HepG2 (cell line): ENCODE measurements around the gene YTHDF1. TPM values are rescaled to one million over a fixed set of nuclear protein-coding genes. Genes with fewer than 3 reads are reported as not detected.

ENCODE experiments used
- ATAC-seq: fragments of 200-7000 bp; cut with Tn5 transposase; 3 replicates; pipeline ENCODE4 v1.9.1; 2020; ENCODE audit warnings: mild to moderate bottlenecking, moderate library complexity
- BruUV-seq: library from RNA; stranded (reverse); fragments of 400-500 nt; replicated peaks from 2 replicates; lab custom pipeline; 2021; lab: Mats Ljungman, UMichigan
- CTCF ChIA-PET: fragments of 300-600 bp; formaldehyde crosslinking; extraction: SDS; loops from one replicate; lab custom pipeline; 2021; ENCODE audit warnings: low total read pairs, inconsistent platforms, low intra/inter-chr PET ratio; lab: Yijun Ruan, JAX
- POLR2A ChIA-PET: fragments of 350-600 bp; sonication (Branson Sonifier 250); formaldehyde crosslinking; loops from one replicate; lab custom pipeline; 2020; ENCODE audit warnings: antibody characterized with exemption, inconsistent platforms; lab: Yijun Ruan, JAX
- DNase-seq: peaks from one replicate; pipeline ENCODE4 v3.0.0-alpha.2; 2015; ENCODE audit warnings: low spot score
- FAIRE-seq: peaks from 3 replicates; lab custom pipeline; 2011; peaks lifted over from hg19 to GRCh38; lab: Jason Lieb, UNC
- H2AFZ ChIP-seq: one replicate; pipeline ENCODE4 v1.6.1; 2011; ENCODE audit warnings: low read length, inconsistent platforms
- H3K27ac ChIP-seq: fragments of 300-600 bp; 3 replicates; pipeline ENCODE4 v1.8.0; 2011; ENCODE audit warnings: mixed run types, mild to moderate bottlenecking, mixed read lengths, low read length, inconsistent platforms; ENCODE audit not compliant: insufficient read depth; ENCODE audit errors: extremely low read length
- H3K27me3 ChIP-seq, 2 experiments: fragments of 200-600 bp in 1 of 2; 2 replicates in 1 of 2; 3 replicates in 1 of 2; pipeline versions ENCODE4 v1.6.0 to v1.8.0; 2011; ENCODE audit warnings: low read length in 2 of 2, mild to moderate bottlenecking in 2 of 2, moderate library complexity in 2 of 2, inconsistent platforms in 1 of 2; ENCODE audit not compliant: insufficient read depth in 2 of 2, control insufficient read depth in 1 of 2
- H3K36me3 ChIP-seq, 2 experiments: fragments of 200-600 bp in 1 of 2; replicated peaks in 1 of 2; 2 replicates in 1 of 2; 3 replicates in 1 of 2; pipeline versions ENCODE4 v1.5.1 to v1.8.0; 2011; ENCODE audit warnings: low read length in 2 of 2, inconsistent platforms in 1 of 2; ENCODE audit not compliant: insufficient read depth in 2 of 2, control insufficient read depth in 1 of 2
- H3K4me1 ChIP-seq: 2 replicates; pipeline ENCODE4 v1.5.1; 2012; ENCODE audit warnings: low read length, inconsistent platforms; ENCODE audit not compliant: insufficient read depth
- H3K4me2 ChIP-seq: 2 replicates; pipeline ENCODE4 v1.6.0; 2011; ENCODE audit warnings: low read depth, low read length, inconsistent platforms
- H3K4me3 ChIP-seq, 3 experiments: fragments of 200-600 bp in 1 of 3; sonication (generic), shearing (Covaris generic) in 1 of 3; replicated peaks in 1 of 3; 2 replicates each; pipeline ENCODE4 v1.5.1; 2011 to 2016; ENCODE audit warnings: low read length in 3 of 3, inconsistent platforms in 2 of 3, low read depth in 2 of 3, mild to moderate bottlenecking in 2 of 3, control low read depth in 1 of 3, mixed read lengths in 1 of 3; ENCODE audit not compliant: insufficient read depth in 1 of 3
- H3K79me2 ChIP-seq: one replicate; pipeline ENCODE4 v1.6.1; 2011; ENCODE audit warnings: low read length, inconsistent platforms; ENCODE audit not compliant: insufficient read depth
- H3K9ac ChIP-seq: 2 replicates; pipeline ENCODE4 v1.6.0; 2011; ENCODE audit warnings: mild to moderate bottlenecking, low read depth, low read length, inconsistent platforms; ENCODE audit not compliant: insufficient read depth
- H3K9me3 ChIP-seq: 2 replicates; pipeline ENCODE4 v1.5.1; 2012; ENCODE audit warnings: mild to moderate bottlenecking, low read length
- H4K20me1 ChIP-seq: 2 replicates; pipeline ENCODE4 v1.6.0; 2011; ENCODE audit warnings: inconsistent platforms, mild to moderate bottlenecking, low read length, moderate library complexity; ENCODE audit not compliant: insufficient read depth
- HMG20A ChIP-seq: IDR thresholded peaks from 2 replicates; pipeline ENCODE4 v1.6.1; 2016; ENCODE audit warnings: borderline replicate concordance
- SMAD3 ChIP-seq: sonication (generic); formaldehyde crosslinking; IDR thresholded peaks from 2 replicates; pipeline ENCODE4 v1.4.0; 2020; ENCODE audit warnings: missing genetic modification reagents
- ZBTB38 ChIP-seq: sonication (generic); formaldehyde crosslinking; IDR thresholded peaks from 2 replicates; pipeline ENCODE4 v1.5.1; 2020; ENCODE audit warnings: mild to moderate bottlenecking, missing genetic modification reagents
- ZBTB7B ChIP-seq: sonication (generic); formaldehyde crosslinking; IDR thresholded peaks from 2 replicates; pipeline ENCODE4 v1.4.0; 2020; ENCODE audit warnings: missing genetic modification reagents
- WGBS: methylation state at CpG from one replicate; pipeline ENCODE4 v1.1.6; 2017; ENCODE audit warnings: low lambda C conversion rate; 5-methylcytosine and 5-hydroxymethylcytosine counted together
- in situ Hi-C: cut with HindIII; loops from 2 replicates; pipeline ENCODE4 v1.10.0; 2017; ENCODE audit warnings: low pct_unique_long_range_greater_than_20kb; ENCODE audit not compliant: extremely low pct_ligation_motif_present
- intact Hi-C: fragments of 100-400 bp; cut with micrococcal nuclease; formaldehyde crosslinking; loops from one replicate; pipeline ENCODE4 v1.10.0; 2022; ENCODE audit not compliant: unreplicated experiment
- polyA plus RNA-seq, 8 experiments: library from polyadenylated mRNA; depleted of rRNA in 3 of 8; stranded (reverse) in 7 of 8; unstranded in 1 of 8; fragments of >200 nt; fragmentation: Illumina TruSeq in 4 of 8; extraction: Trizol in 4 of 8; gene quantifications; 2 replicates each; pipeline versions ENCODE4 v1.2.1 to v1.2.3, GENCODE V29; 2011 to 2016; ENCODE audit warnings: low read depth in 4 of 8, missing spikeins in 1 of 8, mixed read lengths in 1 of 8; ENCODE audit not compliant: insufficient read depth in 1 of 8
- total RNA-seq, 5 experiments: library from RNA; depleted of rRNA; stranded (reverse); fragments of >200 nt; fragmentation: Illumina TruSeq; extraction: Trizol; gene quantifications; 2 replicates each; pipeline ENCODE4 v1.2.3, GENCODE V29; 2016; ENCODE audit warnings: low read depth in 1 of 5
- TF ChIP-seq, protein P1 (sequence below): sonication (generic); formaldehyde crosslinking; IDR thresholded peaks from 2 replicates; pipeline ENCODE4 v1.4.0; 2020; ENCODE audit warnings: mild to moderate bottlenecking, missing genetic modification reagents
- TF ChIP-seq, protein P2 (sequence below): sonication (generic); formaldehyde crosslinking; IDR thresholded peaks from 2 replicates; pipeline ENCODE4 v1.5.0; 2020; ENCODE audit warnings: mild to moderate bottlenecking, missing genetic modification reagents, moderate library complexity
- TF ChIP-seq, protein P3 (sequence below), 2 experiments: sonication (generic) in 1 of 2; formaldehyde crosslinking in 1 of 2; IDR thresholded peaks; 2 replicates each; pipeline versions ENCODE4 v1.5.1 to v1.6.1; 2011 to 2020; ENCODE audit warnings: borderline replicate concordance in 1 of 2, low read depth in 1 of 2, low read length in 1 of 2, mild to moderate bottlenecking in 1 of 2, missing genetic modification reagents in 1 of 2, moderate library complexity in 1 of 2
- TF ChIP-seq, protein P4 (sequence below): sonication (generic); formaldehyde crosslinking; IDR thresholded peaks from 2 replicates; pipeline ENCODE4 v1.5.0; 2020; ENCODE audit warnings: mild to moderate bottlenecking, missing genetic modification reagents

The YTHDF1 gene
- total and polyA plus RNA-seq, 2 of the 13 experiments (the other 11 are each of a cell fraction or from before 2014, with no cell fraction given), result 34.5 to 37.7 TPM

DNA sequence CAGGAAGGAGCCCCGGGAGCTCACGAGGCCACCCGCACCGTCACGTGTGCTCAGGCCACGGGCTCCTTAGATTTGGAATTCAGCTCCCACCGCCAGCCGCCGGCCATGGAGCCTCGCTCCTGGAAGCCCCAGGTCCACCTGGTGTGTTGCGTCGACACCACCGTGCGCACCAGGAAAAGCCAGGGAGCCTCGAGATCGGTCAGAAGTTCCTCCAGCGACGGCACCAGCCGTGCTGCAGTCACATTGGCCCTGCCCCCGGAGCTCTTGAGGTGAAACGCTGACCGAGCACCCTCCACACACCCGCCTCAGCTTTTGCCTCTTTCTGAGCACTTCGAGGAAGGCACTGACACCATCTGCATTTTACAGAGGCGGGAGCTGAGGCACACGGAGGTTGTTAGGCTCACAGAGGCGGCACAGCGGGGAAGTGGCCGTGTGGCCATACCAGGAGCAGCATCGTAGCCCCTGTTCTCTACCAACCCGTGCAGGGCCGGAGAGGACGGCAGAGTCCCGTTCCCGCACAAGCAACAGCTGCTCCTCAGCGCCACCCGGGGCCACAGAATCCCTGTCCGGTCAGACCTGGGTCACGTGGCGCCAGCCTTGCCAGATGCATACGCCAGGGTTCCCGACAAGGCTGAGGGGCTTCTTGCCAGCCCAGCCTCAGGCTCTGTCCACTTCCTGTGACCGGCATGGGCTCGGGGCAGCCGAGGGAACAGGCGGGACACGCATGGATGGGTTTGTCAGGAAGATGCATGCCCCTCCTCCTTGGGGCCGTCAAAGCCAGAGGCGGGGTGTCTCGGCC, 30.8 kb upstream of the YTHDF1 start:
- ATAC-seq (peak; percentile 6; the same call in 2 of the 3 replicates), DNase-seq (no peak), FAIRE-seq (no peak)
- Histone ChIP-seq H3K9me3 (no peaks in the 10 kb centered on the region), H3K9ac (no peak overlapping the region), H4K20me1 (no peaks in the 10 kb centered on the region; the same call in 1 of the 2 replicates), H3K36me3 (no peaks in the 10 kb centered on the region), H3K4me2 (no peak overlapping the region), H2AFZ (no peak overlapping the region), H3K79me2 (no peaks in the 10 kb centered on the region), H3K27ac (no peak overlapping the region), H3K27me3 (peaks cover 20 to 82% of the 10 kb centered on the region in 2 experiments), H3K4me1 (peaks cover 2% of the 10 kb centered on the region), H3K4me3 (no peak overlapping the region)
- intact Hi-C loops (loop anchor here (10.0 kb wide), 1 partner anchor 192 kb away; no protein-coding TSS in a partner anchor), in situ Hi-C loops (no loop called here)
- CTCF ChIA-PET, result no interaction called here
- POLR2A ChIA-PET, result interaction anchor here (0.9 kb wide), 1 partner anchor 26 kb away, joined by 3 read pairs; the partner anchor contains the start of gene ARFGAP1
- TF ChIP-seq HMG20A (CRISPR knock-in tag) (no peak), ZBTB38 (CRISPR knock-in tag) (peak; percentile 39; the same call in 1 of the 2 replicates), SMAD3 (CRISPR knock-in tag) (no peak), ZBTB7B (no peak)
- TF ChIP-seq, protein P1, sequence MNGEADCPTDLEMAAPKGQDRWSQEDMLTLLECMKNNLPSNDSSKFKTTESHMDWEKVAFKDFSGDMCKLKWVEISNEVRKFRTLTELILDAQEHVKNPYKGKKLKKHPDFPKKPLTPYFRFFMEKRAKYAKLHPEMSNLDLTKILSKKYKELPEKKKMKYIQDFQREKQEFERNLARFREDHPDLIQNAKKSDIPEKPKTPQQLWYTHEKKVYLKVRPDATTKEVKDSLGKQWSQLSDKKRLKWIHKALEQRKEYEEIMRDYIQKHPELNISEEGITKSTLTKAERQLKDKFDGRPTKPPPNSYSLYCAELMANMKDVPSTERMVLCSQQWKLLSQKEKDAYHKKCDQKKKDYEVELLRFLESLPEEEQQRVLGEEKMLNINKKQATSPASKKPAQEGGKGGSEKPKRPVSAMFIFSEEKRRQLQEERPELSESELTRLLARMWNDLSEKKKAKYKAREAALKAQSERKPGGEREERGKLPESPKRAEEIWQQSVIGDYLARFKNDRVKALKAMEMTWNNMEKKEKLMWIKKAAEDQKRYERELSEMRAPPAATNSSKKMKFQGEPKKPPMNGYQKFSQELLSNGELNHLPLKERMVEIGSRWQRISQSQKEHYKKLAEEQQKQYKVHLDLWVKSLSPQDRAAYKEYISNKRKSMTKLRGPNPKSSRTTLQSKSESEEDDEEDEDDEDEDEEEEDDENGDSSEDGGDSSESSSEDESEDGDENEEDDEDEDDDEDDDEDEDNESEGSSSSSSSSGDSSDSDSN (CRISPR knock-in tag), result no peak
- TF ChIP-seq, protein P2, sequence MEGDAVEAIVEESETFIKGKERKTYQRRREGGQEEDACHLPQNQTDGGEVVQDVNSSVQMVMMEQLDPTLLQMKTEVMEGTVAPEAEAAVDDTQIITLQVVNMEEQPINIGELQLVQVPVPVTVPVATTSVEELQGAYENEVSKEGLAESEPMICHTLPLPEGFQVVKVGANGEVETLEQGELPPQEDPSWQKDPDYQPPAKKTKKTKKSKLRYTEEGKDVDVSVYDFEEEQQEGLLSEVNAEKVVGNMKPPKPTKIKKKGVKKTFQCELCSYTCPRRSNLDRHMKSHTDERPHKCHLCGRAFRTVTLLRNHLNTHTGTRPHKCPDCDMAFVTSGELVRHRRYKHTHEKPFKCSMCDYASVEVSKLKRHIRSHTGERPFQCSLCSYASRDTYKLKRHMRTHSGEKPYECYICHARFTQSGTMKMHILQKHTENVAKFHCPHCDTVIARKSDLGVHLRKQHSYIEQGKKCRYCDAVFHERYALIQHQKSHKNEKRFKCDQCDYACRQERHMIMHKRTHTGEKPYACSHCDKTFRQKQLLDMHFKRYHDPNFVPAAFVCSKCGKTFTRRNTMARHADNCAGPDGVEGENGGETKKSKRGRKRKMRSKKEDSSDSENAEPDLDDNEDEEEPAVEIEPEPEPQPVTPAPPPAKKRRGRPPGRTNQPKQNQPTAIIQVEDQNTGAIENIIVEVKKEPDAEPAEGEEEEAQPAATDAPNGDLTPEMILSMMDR (CRISPR knock-in tag), result 0 out of 2 replicates have a peak, but pooled peaks have one; percentile 13
- TF ChIP-seq, protein P3, sequence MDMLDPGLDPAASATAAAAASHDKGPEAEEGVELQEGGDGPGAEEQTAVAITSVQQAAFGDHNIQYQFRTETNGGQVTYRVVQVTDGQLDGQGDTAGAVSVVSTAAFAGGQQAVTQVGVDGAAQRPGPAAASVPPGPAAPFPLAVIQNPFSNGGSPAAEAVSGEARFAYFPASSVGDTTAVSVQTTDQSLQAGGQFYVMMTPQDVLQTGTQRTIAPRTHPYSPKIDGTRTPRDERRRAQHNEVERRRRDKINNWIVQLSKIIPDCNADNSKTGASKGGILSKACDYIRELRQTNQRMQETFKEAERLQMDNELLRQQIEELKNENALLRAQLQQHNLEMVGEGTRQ (IDR thresholded peaks at IDR 0.05; ENCODE audit: low read depth, low read length), result 0 out of 2 replicates have a peak, but pooled peaks have one; percentile 9
- TF ChIP-seq, protein P3 (CRISPR knock-in tag; IDR thresholded peaks at IDR 0.05; ENCODE audit: borderline replicate concordance), result no peak
- TF ChIP-seq, protein P4, sequence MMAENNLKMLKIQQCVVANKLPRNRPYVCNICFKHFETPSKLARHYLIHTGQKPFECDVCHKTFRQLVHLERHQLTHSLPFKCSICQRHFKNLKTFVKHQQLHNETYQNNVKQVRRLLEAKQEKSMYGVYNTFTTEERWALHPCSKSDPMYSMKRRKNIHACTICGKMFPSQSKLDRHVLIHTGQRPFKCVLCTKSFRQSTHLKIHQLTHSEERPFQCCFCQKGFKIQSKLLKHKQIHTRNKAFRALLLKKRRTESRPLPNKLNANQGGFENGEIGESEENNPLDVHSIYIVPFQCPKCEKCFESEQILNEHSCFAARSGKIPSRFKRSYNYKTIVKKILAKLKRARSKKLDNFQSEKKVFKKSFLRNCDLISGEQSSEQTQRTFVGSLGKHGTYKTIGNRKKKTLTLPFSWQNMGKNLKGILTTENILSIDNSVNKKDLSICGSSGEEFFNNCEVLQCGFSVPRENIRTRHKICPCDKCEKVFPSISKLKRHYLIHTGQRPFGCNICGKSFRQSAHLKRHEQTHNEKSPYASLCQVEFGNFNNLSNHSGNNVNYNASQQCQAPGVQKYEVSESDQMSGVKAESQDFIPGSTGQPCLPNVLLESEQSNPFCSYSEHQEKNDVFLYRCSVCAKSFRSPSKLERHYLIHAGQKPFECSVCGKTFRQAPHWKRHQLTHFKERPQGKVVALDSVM (CRISPR knock-in tag), result no peak
- no TSS peak for BruUV-seq
- 55% methylated on average over 24 of the region's 50 CpGs for WGBS
